K562 (cell line): Measurements from ENCODE around the gene RNF213. TPM values are rescaled to one million over a fixed set of nuclear protein-coding genes. Genes with fewer than 3 reads are reported as not detected.
A peak's percentile ranks its signal among the peaks of the same experiment; 100 is the strongest.

Experiments used
- ATAC-seq: fragments of 200-7000 bp; cut with Tn5 transposase; 3 replicates; pipeline ENCODE4 v1.9.1; 2020; ENCODE audit warnings: moderate library complexity
- BruUV-seq: library from RNA; stranded (reverse); fragments of 400-500 nt; replicated peaks from 2 replicates; lab custom pipeline; 2021; lab: Mats Ljungman, UMichigan
- CTCF ChIA-PET: fragments of 300-600 bp; formaldehyde crosslinking; extraction: SDS; loops from one replicate; lab custom pipeline; 2021; ENCODE audit warnings: low intra/inter-chr PET ratio; lab: Yijun Ruan, JAX
- POLR2A ChIA-PET: fragments of 300-600, 350-650 bp; sonication (Branson Sonifier 250); formaldehyde crosslinking; extraction: SDS; loops from one replicate; lab custom pipeline; 2021; ENCODE audit warnings: antibody characterized with exemption, inconsistent platforms; lab: Yijun Ruan, JAX
- DNase-seq, 4 experiments: peaks; one replicate each; pipeline versions ENCODE4 v3.0.0 to v3.0.0-alpha.2; 2011 to 2018; ENCODE audit warnings: low spot score in 3 of 4, mixed read lengths in 3 of 4; ENCODE audit errors: extremely low read depth in 1 of 4
- FAIRE-seq: peaks from 2 replicates; lab custom pipeline; 2011; peaks lifted over from hg19 to GRCh38; lab: Jason Lieb, UNC
- H2AFZ ChIP-seq: 2 replicates; pipeline ENCODE4 v1.6.0; 2011; ENCODE audit warnings: low read depth, low read length, control low read depth, inconsistent platforms
- H3K27ac ChIP-seq: fragments of 200-600 bp; 3 replicates; pipeline ENCODE4 v1.8.0; 2011; ENCODE audit warnings: low read depth, mild to moderate bottlenecking, control low read depth, inconsistent platforms, low read length, moderate library complexity, mixed read lengths; ENCODE audit errors: extremely low read depth
- H3K27me3 ChIP-seq, 2 experiments: fragments of 300-600 bp in 1 of 2; 2 replicates in 1 of 2; 3 replicates in 1 of 2; pipeline versions ENCODE4 v1.6.0 to v1.8.0; 2011; ENCODE audit warnings: inconsistent platforms in 2 of 2, low read length in 2 of 2, mild to moderate bottlenecking in 1 of 2, mixed read lengths in 1 of 2, moderate library complexity in 1 of 2; ENCODE audit not compliant: control insufficient read depth in 2 of 2, insufficient read depth in 2 of 2
- H3K36me3 ChIP-seq: fragments of 300-600 bp; 3 replicates; pipeline ENCODE4 v1.8.0; 2011; ENCODE audit warnings: mild to moderate bottlenecking, low read length, inconsistent platforms; ENCODE audit not compliant: control insufficient read depth, insufficient read depth
- H3K4me1 ChIP-seq, 2 experiments: fragments of 200-600 bp in 1 of 2; replicated peaks in 1 of 2; 2 replicates in 1 of 2; 3 replicates in 1 of 2; pipeline versions ENCODE4 v1.5.1 to v1.8.0; 2011; ENCODE audit warnings: inconsistent platforms in 2 of 2, low read length in 2 of 2, mild to moderate bottlenecking in 1 of 2, mixed read lengths in 1 of 2, moderate library complexity in 1 of 2; ENCODE audit not compliant: control insufficient read depth in 2 of 2, insufficient read depth in 2 of 2
- H3K4me2 ChIP-seq: 2 replicates; pipeline ENCODE4 v1.6.1; 2011; ENCODE audit warnings: low read length, control low read depth, inconsistent platforms, mixed read lengths; ENCODE audit not compliant: insufficient read depth
- H3K4me3 ChIP-seq: fragments of 200-600 bp; sonication (generic), shearing (Covaris generic); 2 replicates; pipeline ENCODE4 v1.5.1; 2016; ENCODE audit warnings: control low read depth, inconsistent platforms
- H3K79me2 ChIP-seq: fragments of 200-600 bp; 3 replicates; pipeline ENCODE4 v1.8.0; 2011; ENCODE audit warnings: low read length, inconsistent platforms; ENCODE audit not compliant: control insufficient read depth, insufficient read depth
- H3K9ac ChIP-seq, 2 experiments: 2 replicates each; pipeline versions ENCODE4 v1.6.0 to v1.6.1; 2011; ENCODE audit warnings: low read depth in 2 of 2, low read length in 2 of 2, control low read depth in 1 of 2, inconsistent platforms in 1 of 2, mild to moderate bottlenecking in 1 of 2, mixed read lengths in 1 of 2; ENCODE audit not compliant: insufficient read depth in 1 of 2
- H3K9me1 ChIP-seq: one replicate; pipeline ENCODE4 v1.6.0; 2011; ENCODE audit warnings: inconsistent platforms, mild to moderate bottlenecking, low read length, moderate library complexity; ENCODE audit not compliant: control insufficient read depth, insufficient read depth
- H3K9me3 ChIP-seq: replicated peaks from 2 replicates; pipeline ENCODE4 v1.5.1; 2011; ENCODE audit warnings: low read depth, low read length, inconsistent platforms; ENCODE audit not compliant: control insufficient read depth, insufficient read depth
- H4K20me1 ChIP-seq: replicated peaks from 2 replicates; pipeline ENCODE4 v1.6.1; 2011; ENCODE audit warnings: low read length, inconsistent platforms, mixed read lengths; ENCODE audit not compliant: control insufficient read depth, insufficient read depth
- CBFA2T2 ChIP-seq: fragments of 450-650 bp; conservative IDR thresholded peaks from 2 replicates; pipeline ENCODE4 v1.6.1; 2017; ENCODE audit warnings: mild to moderate bottlenecking
- CBX3 ChIP-seq, 2 experiments: IDR thresholded peaks; 1 replicate in 1 of 2; 2 replicates in 1 of 2; pipeline ENCODE4 v1.6.1; 2012; ENCODE audit warnings: inconsistent platforms in 2 of 2, low read length in 2 of 2, borderline replicate concordance in 1 of 2, control low read depth in 1 of 2
- CBX5 ChIP-seq: IDR thresholded peaks from 2 replicates; pipeline ENCODE4 v1.6.1; 2014; ENCODE audit warnings: low read depth, borderline replicate concordance
- ETV6 ChIP-seq, 3 experiments: fragments of 150-350 bp in 1 of 3; sonication (generic) in 1 of 3; formaldehyde crosslinking in 1 of 3; IDR thresholded peaks; 2 replicates each; pipeline versions ENCODE4 v1.6.1 to v1.8.0; 2014 to 2022; ENCODE audit warnings: borderline replicate concordance in 2 of 3, low read depth in 2 of 3, antibody characterized with exemption in 1 of 3, low read length in 1 of 3, mild to moderate bottlenecking in 1 of 3, missing genetic modification reagents in 1 of 3
- ILF3 ChIP-seq: fragments of 450-650 bp; IDR thresholded peaks from 2 replicates; pipeline ENCODE4 v1.6.1; 2018; ENCODE audit warnings: antibody characterized with exemption, mild to moderate bottlenecking, moderate library complexity, borderline replicate concordance
- IRF1 ChIP-seq: sonication (generic); formaldehyde crosslinking; IDR thresholded peaks from 2 replicates; pipeline ENCODE4 v1.8.0; 2022; ENCODE audit warnings: missing genetic modification reagents, mild to moderate bottlenecking, borderline replicate concordance
- KLF13 ChIP-seq: fragments of 450-650 bp; IDR thresholded peaks from 2 replicates; pipeline ENCODE4 v1.6.1; 2016; ENCODE audit warnings: missing genetic modification characterization, low read depth, mild to moderate bottlenecking, missing compliant biosample characterization, moderate library complexity, borderline replicate concordance
- RAD21 ChIP-seq, 2 experiments: fragments of 250-450 bp in 1 of 2; fragments of 450-650 bp in 1 of 2; sonication (Bioruptor Pico) in 1 of 2; formaldehyde crosslinking in 1 of 2; IDR thresholded peaks in 1 of 2; conservative IDR thresholded peaks in 1 of 2; 2 replicates each; pipeline versions ENCODE4 v1.4.0 to v1.8.0; 2020 to 2022; ENCODE audit warnings: mild to moderate bottlenecking in 2 of 2, moderate library complexity in 1 of 2
- STAG1 ChIP-seq: sonication (generic); formaldehyde crosslinking; IDR thresholded peaks from 2 replicates; pipeline ENCODE4 v1.5.0; 2020; ENCODE audit warnings: missing genetic modification reagents, borderline replicate concordance
- SUPT5H ChIP-seq: fragments of 450-650 bp; IDR thresholded peaks from 2 replicates; pipeline ENCODE4 v1.6.1; 2016
- ZBTB7A ChIP-seq: IDR thresholded peaks from 2 replicates; pipeline ENCODE4 v1.6.1; 2011; ENCODE audit warnings: low read depth, mild to moderate bottlenecking, low read length, moderate library complexity, borderline replicate concordance; ENCODE audit not compliant: control insufficient read depth
- ZNF644 ChIP-seq: fragments of 200-800 bp; sonication (Bioruptor generic); IDR thresholded peaks from 2 replicates; pipeline ENCODE4 v1.6.1; 2016; ENCODE audit warnings: low read depth, missing genetic modification characterization, missing compliant biosample characterization
- WGBS: fragments of 100-300 bp; shearing (Covaris generic); methylation state at CpG from one replicate; pipeline ENCODE4 v1.1.6; 2016; ENCODE audit warnings: low coverage, mixed read lengths; ENCODE audit not compliant: insufficient coverage; ENCODE audit errors: missing lambda C conversion rate; 5-methylcytosine and 5-hydroxymethylcytosine counted together
- in situ Hi-C: fragments of 300-500 bp; cut with MboI; formaldehyde crosslinking; loops from 4 replicates; pipeline ENCODE4 v1.15.0; 2018; ENCODE audit warnings: inconsistent platforms, mixed read lengths
- intact Hi-C: fragments of 100-400 bp; cut with micrococcal nuclease; formaldehyde crosslinking; loops from 2 replicates; pipeline ENCODE4 v1.14.2; 2022
- polyA plus RNA-seq, 8 experiments: library from polyadenylated mRNA; depleted of rRNA in 4 of 8; stranded (reverse) in 5 of 8; unstranded in 3 of 8; fragments of >200 nt; fragmentation: Nextera tagmentation in 2 of 8; fragmentation: Illumina TruSeq in 1 of 8; extraction: Ambion mirVana in 2 of 8; extraction: Trizol in 1 of 8; gene quantifications; 2 replicates each; pipeline versions ENCODE4 v1.2.1 to v1.2.3, GENCODE V29; 2011 to 2014; ENCODE audit warnings: inconsistent platforms in 1 of 8, missing spikeins in 1 of 8
- total RNA-seq, 7 experiments: library from RNA; depleted of rRNA in 6 of 7; stranded (reverse); fragments of >200 nt in 6 of 7; fragmentation: Illumina TruSeq in 2 of 7; extraction: Trizol in 2 of 7; gene quantifications; 2 replicates each; pipeline versions ENCODE4 v1.2.1 to v1.2.3, GENCODE V29; 2011 to 2021; ENCODE audit warnings: low replicate concordance in 1 of 7

Gene RNF213
- total and polyA plus RNA-seq, 9 of the 15 experiments (the other 6 are each of a cell fraction or from before 2014, with no cell fraction given) = 5.3 to 33.6 (median 17.9) TPM

- Histone ChIP-seq H3K4me1 (peaks cover 7 to 14% of the 10 kb centered on the region in 2 experiments; a peak in 4 of 5 replicates), H3K9me1 (no peaks in the 10 kb centered on the region), H3K9me3 (no peaks in the 10 kb centered on the region), H4K20me1 (no peaks in the 10 kb centered on the region), H3K27me3 (no peaks in the 10 kb centered on the region), H3K4me2 (no peak overlapping the region), H2AFZ (no peak overlapping the region), H3K27ac (no peak overlapping the region), H3K4me3 (no peak overlapping the region), H3K36me3 (peaks cover 77% of the 10 kb centered on the region; the same call in 2 of the 3 replicates), H3K79me2 (no peaks in the 10 kb centered on the region), H3K9ac (no peak overlapping the region)
- CTCF ChIA-PET = no interaction called here
- POLR2A ChIA-PET = interaction anchor here (0.6 to 1.5 kb wide), 7 partner anchors 11 to 186 kb away, joined by 3 to 7 read pairs (median 3); no protein-coding TSS in a partner anchor
- 87% methylated on average over 13 of the region's 18 CpGs for WGBS
- DNase-seq (peak; percentile 37 to 58 (median 42)), ATAC-seq (peak; percentile 75), FAIRE-seq (no peak)
- intact Hi-C loops (no loop called here), in situ Hi-C loops (no loop called here)
- no TSS peak for BruUV-seq
- no peak for TF ChIP-seq KLF13 (tag)
- no peak for TF ChIP-seq ILF3
- TF ChIP-seq ETV6 (IDR thresholded peaks at IDR 0.05; ENCODE audit: borderline replicate concordance in 1 of 2, low read depth in 2 of 2, low read length in 1 of 2) = no peak
- no peak for TF ChIP-seq ETV6 (CRISPR knock-in tag; IDR thresholded peaks at IDR 0.05; ENCODE audit: borderline replicate concordance)
- TF ChIP-seq CBFA2T2 = no peak
- no peak for TF ChIP-seq SUPT5H
- TF ChIP-seq ZNF644 (tag) = no peak
- no peak for TF ChIP-seq STAG1 (CRISPR knock-in tag)
- TF ChIP-seq CBX5 = 0 out of 2 replicates have a peak, but pooled peaks have one; percentile 30
- TF ChIP-seq ZBTB7A = no peak
- peak in 1 of 2 experiments; percentile 53; a peak in 2 of 4 replicates for TF ChIP-seq RAD21 (CRISPR knock-in tag; conservative IDR thresholded peaks at IDR 0.05 in 1 of 2, IDR thresholded peaks at IDR 0.05 in 1 of 2)
- TF ChIP-seq IRF1 = no peak
- TF ChIP-seq CBX3 (IDR thresholded peaks at IDR 0.05; ENCODE audit: borderline replicate concordance in 1 of 2, low read length in 2 of 2) = peak in 1 of 2 experiments; percentile 67; a peak in 1 of 3 replicates
These were observed 101.0 kb downstream of the RNF213 start for GRCh38 chr17:80361495-80362220.
